Thyroid gland (tissue), 4 donors: ENCODE measurements around the gene GNAQ. TPM values are rescaled to one million over a fixed set of nuclear protein-coding genes. Genes with fewer than 3 reads are reported as not detected.

Source experiments
- DNase-seq, 2 donors: peaks; one replicate each; pipeline ENCODE4 v3.0.0-alpha.2; 2019
- H3K27ac ChIP-seq, 3 donors: fragments of 200-600 bp; sonication (generic); 1 replicate in 2 of 3; 2 replicates in 1 of 3; pipeline ENCODE4 v1.5.1; 2016 to 2019; ENCODE audit warnings: mild to moderate bottlenecking in 1 of 3, moderate library complexity in 1 of 3
- H3K27me3 ChIP-seq: fragments of 200-600 bp; sonication (generic); one replicate; pipeline ENCODE4 v1.5.1; 2019
- H3K36me3 ChIP-seq, 2 donors: fragments of 200-600 bp; sonication (generic); one replicate each; pipeline ENCODE4 v1.5.1; 2016 to 2019
- H3K4me1 ChIP-seq, 2 donors: fragments of 200-600 bp; sonication (generic); one replicate each; pipeline ENCODE4 v1.5.1; 2017 to 2019
- H3K4me3 ChIP-seq, 3 donors: fragments of 200-600 bp; sonication (generic); replicated peaks in 1 of 3; 1 replicate in 2 of 3; 2 replicates in 1 of 3; pipeline ENCODE4 v1.5.1; 2016; ENCODE audit warnings: mild to moderate bottlenecking in 1 of 3
- H3K9me3 ChIP-seq: fragments of 200-600 bp; sonication (generic); one replicate; pipeline ENCODE4 v1.5.1; 2017
- CTCF ChIP-seq, 6 experiments: fragments of 200-600 bp in 3 of 6; fragments of 450-650 bp in 3 of 6; sonication (generic) in 3 of 6; IDR thresholded peaks; one replicate each; pipeline ENCODE4 v1.5.1; 2016 to 2019; ENCODE audit warnings: antibody characterized with exemption in 6 of 6, mild to moderate bottlenecking in 2 of 6, inconsistent platforms in 1 of 6, moderate library complexity in 1 of 6
- POLR2A ChIP-seq, 2 donors: fragments of 450-650 bp; IDR thresholded peaks; one replicate each; pipeline ENCODE4 v1.6.1; 2017; ENCODE audit warnings: antibody characterized with exemption in 2 of 2, mild to moderate bottlenecking in 2 of 2, moderate library complexity in 1 of 2
- WGBS, 2 donors: methylation state at CpG; one replicate each; pipeline ENCODE4 v1.1.5; 2017; 5-methylcytosine and 5-hydroxymethylcytosine counted together
- intact Hi-C: fragments of 100-400 bp; cut with DNase I; formaldehyde crosslinking; loops from one replicate; pipeline ENCODE4 v1.15.1; 2023
- total RNA-seq, 4 donors: library from RNA; depleted of rRNA; stranded (reverse); fragments of >200 nt; gene quantifications; one replicate each; pipeline ENCODE4 v1.2.3, GENCODE V29; 2016

GNAQ gene
- total RNA-seq, 4 donors from 2014 or later, result 40.0 to 60.8 (median 58.1) TPM

DNA sequence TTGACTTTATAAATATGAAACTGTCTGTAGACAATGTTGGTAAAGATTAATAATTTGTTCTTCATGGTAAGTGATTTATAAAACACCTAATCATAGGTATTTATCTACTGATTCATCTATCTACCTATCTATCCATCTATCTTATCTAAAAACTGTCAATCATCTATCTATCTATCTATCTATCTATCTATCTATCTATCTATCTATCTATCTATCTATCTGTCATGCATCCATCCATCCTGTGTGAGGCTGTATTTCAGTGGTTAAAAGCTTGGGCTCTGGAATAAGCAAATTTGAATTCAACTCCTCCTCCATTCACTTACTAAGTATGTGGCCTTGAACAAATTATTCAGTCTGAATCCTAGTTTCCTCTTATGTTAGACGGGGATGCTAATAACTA, 221.6 kb downstream of the GNAQ start:
- Histone ChIP-seq H3K9me3 (no peaks in the 10 kb centered on the region), H3K36me3 (no peaks in the 10 kb centered on the region), H3K4me3 (no peak overlapping the region), H3K4me1 (peaks cover 0 to 5% of the 10 kb centered on the region in 2 donors), H3K27me3 (no peaks in the 10 kb centered on the region), H3K27ac (no peak overlapping the region)
- DNase-seq, result no peak
- intact Hi-C loops, result no loop called here
- TF ChIP-seq CTCF (IDR thresholded peaks at IDR 0.05), result no peak
- no peak for TF ChIP-seq POLR2A (IDR thresholded peaks at IDR 0.05)
- 91 to 95% methylated on average over 1 of the region's 1 CpG for WGBS, 2 donors

DNA sequence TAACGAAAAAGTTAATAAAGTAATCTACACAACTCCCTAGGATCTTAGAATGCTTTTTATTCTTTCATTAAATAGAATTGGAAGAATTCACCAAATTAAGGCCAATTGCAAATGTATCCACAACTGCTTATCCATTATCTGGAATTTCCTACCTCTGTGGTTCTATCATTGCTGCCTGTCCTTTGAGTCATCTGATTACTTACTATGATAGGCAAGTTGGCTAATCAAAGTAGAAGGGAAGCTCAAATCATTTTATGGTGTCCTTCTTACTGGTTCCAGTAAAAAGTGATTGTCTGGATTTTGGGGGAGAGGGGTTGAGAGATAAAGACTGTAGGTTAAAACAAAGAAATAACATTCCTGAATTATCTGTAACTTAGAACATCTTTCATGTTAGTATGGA, 222.1 kb downstream of the GNAQ start:
- no peak for TF ChIP-seq CTCF (IDR thresholded peaks at IDR 0.05)
- TF ChIP-seq POLR2A (IDR thresholded peaks at IDR 0.05), result no peak
- Histone ChIP-seq H3K27me3 (no peaks in the 10 kb centered on the region), H3K27ac (no peak overlapping the region), H3K36me3 (no peaks in the 10 kb centered on the region), H3K4me1 (peaks cover 0 to 5% of the 10 kb centered on the region in 2 donors), H3K4me3 (no peak overlapping the region), H3K9me3 (no peaks in the 10 kb centered on the region)
- DNase-seq, result no peak
- intact Hi-C loops, result no loop called here
- WGBS, 2 donors, result 98 to 100% methylated on average over 1 of the region's 1 CpG

GRCh38 chr9:77808751-77809081, 222.9 kb downstream of the GNAQ start:
- DNase-seq, result no peak
- TF ChIP-seq CTCF (IDR thresholded peaks at IDR 0.05) (no peak), POLR2A (IDR thresholded peaks at IDR 0.05) (no peak)
- Histone ChIP-seq H3K27ac (no peak overlapping the region), H3K27me3 (no peaks in the 10 kb centered on the region), H3K36me3 (no peaks in the 10 kb centered on the region), H3K9me3 (no peaks in the 10 kb centered on the region), H3K4me1 (peaks cover 0 to 5% of the 10 kb centered on the region in 2 donors), H3K4me3 (no peak overlapping the region)
- 69 to 77% methylated on average over 2 of the region's 2 CpGs for WGBS, 2 donors
- intact Hi-C loops, result no loop called here

GRCh38 chr9:77807846-77808750, 223.5 kb downstream of the GNAQ start:
- DNase-seq, result no peak
- intact Hi-C loops, result no loop called here
- H3K27me3 ChIP-seq, result no peaks in the 10 kb centered on the region
- WGBS, 2 donors, result 77 to 78% methylated on average over 6 of the region's 6 CpGs
- no peak overlapping the region for H3K4me3 ChIP-seq
- no peak overlapping the region for H3K27ac ChIP-seq
- H3K36me3 ChIP-seq, result no peaks in the 10 kb centered on the region
- TF ChIP-seq CTCF (IDR thresholded peaks at IDR 0.05) (no peak), POLR2A (IDR thresholded peaks at IDR 0.05) (no peak)
- no peaks in the 10 kb centered on the region for H3K9me3 ChIP-seq
- peaks cover 3 to 8% of the 10 kb centered on the region in 2 donors for H3K4me1 ChIP-seq

GRCh38 chr9:77807281-77807683, 224.3 kb downstream of the GNAQ start:
- no peak for DNase-seq
- intact Hi-C loops, result no loop called here
- no peaks in the 10 kb centered on the region for H3K27me3 ChIP-seq
- H3K4me1 ChIP-seq, result peaks cover 10 to 16% of the 10 kb centered on the region in 2 donors
- H3K9me3 ChIP-seq, result no peaks in the 10 kb centered on the region
- H3K4me3 ChIP-seq, result no peak overlapping the region
- no peaks in the 10 kb centered on the region for H3K36me3 ChIP-seq
- WGBS, 2 donors, result 63 to 74% methylated on average over 2 of the region's 2 CpGs
- TF ChIP-seq CTCF (IDR thresholded peaks at IDR 0.05) (no peak), POLR2A (IDR thresholded peaks at IDR 0.05) (no peak)
- H3K27ac ChIP-seq, result no peak overlapping the region
